PC-9 (cell line): ENCODE measurements around the gene CACNA2D4.

Experiments
- EZH2 ChIP-seq: fragments of 200-600 bp; sonication (generic); IDR thresholded peaks from 2 replicates; pipeline ENCODE4 v1.8.0; 2017; ENCODE audit warnings: antibody characterized with exemption, low read depth
- TF ChIP-seq, protein P1 (sequence below): fragments of 200-600 bp; sonication (generic); conservative IDR thresholded peaks from 2 replicates; pipeline ENCODE4 v1.6.1; 2017; ENCODE audit warnings: mixed run types, antibody characterized with exemption, mild to moderate bottlenecking, moderate library complexity

DNA sequence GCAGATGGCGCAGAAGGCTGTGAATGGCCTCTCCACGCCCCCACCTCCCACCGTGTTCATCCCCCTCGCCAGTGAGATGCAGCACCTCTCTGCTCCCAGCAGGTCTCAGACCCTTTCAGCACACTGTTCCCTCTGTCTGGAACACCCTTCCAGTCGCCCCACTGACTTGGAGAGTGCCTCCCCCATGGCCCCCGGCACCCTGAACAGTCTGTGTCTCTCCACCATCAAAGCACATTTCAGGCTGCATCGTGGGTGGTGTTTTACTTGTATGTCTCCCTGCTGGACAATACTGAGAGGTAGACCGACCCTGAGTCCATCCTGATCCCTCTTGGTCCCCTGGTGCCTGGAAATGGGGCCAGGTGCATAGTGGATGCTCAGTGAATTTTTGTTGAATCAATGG lies 34.9 kb downstream of the CACNA2D4 start:
- TF ChIP-seq EZH2 = no peak
- TF ChIP-seq, protein P1, sequence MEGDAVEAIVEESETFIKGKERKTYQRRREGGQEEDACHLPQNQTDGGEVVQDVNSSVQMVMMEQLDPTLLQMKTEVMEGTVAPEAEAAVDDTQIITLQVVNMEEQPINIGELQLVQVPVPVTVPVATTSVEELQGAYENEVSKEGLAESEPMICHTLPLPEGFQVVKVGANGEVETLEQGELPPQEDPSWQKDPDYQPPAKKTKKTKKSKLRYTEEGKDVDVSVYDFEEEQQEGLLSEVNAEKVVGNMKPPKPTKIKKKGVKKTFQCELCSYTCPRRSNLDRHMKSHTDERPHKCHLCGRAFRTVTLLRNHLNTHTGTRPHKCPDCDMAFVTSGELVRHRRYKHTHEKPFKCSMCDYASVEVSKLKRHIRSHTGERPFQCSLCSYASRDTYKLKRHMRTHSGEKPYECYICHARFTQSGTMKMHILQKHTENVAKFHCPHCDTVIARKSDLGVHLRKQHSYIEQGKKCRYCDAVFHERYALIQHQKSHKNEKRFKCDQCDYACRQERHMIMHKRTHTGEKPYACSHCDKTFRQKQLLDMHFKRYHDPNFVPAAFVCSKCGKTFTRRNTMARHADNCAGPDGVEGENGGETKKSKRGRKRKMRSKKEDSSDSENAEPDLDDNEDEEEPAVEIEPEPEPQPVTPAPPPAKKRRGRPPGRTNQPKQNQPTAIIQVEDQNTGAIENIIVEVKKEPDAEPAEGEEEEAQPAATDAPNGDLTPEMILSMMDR = no peak
